Stimulated activated memory B cell treated with anti-CD40 and anti-IgM and Interleukin-4, amounts not matched to agents 10 μg/mL and 1 μg/mL and 100 μg/mL, for 72 hours (primary cell): ENCODE results near the gene WSCD2.
"Not testable (repeated sequence)": the region's sequence is repeated elsewhere in the genome, so short reads cannot be mapped to it uniquely, and the experiment has no call there.

Experiments
- ATAC-seq: fragments of 150-1000 bp; cut with Tn5 transposase; 2 replicates; pipeline ENCODE4 v1.10.0; 2021
- H3K27ac Mint-ChIP-seq: one replicate; pipeline ENCODE4 v1.8.0; 2022; ENCODE audit warnings: mild to moderate bottlenecking, mixed read lengths
- H3K27me3 Mint-ChIP-seq: one replicate; pipeline ENCODE4 v1.8.0; 2022; ENCODE audit warnings: mixed read lengths
- H3K36me3 Mint-ChIP-seq: one replicate; pipeline ENCODE4 v1.8.0; 2022; ENCODE audit warnings: mixed read lengths
- H3K4me1 Mint-ChIP-seq: one replicate; pipeline ENCODE4 v1.8.0; 2022; ENCODE audit warnings: mixed read lengths
- H3K4me3 Mint-ChIP-seq: one replicate; pipeline ENCODE4 v1.8.0; 2022; ENCODE audit warnings: mild to moderate bottlenecking, moderate library complexity, mixed read lengths
- H3K9me3 Mint-ChIP-seq: one replicate; pipeline ENCODE4 v1.8.0; 2022; ENCODE audit warnings: mixed read lengths

The WSCD2 gene

GRCh38 chr12:108201808-108202207, 72.7 kb downstream of the WSCD2 start:
- H3K9me3 Mint-ChIP-seq, result peaks cover 3% of the 10 kb centered on the region
- no peak for ATAC-seq
- H3K4me1 Mint-ChIP-seq, result no peaks in the 10 kb centered on the region
- H3K27me3 Mint-ChIP-seq, result peaks cover 17% of the 10 kb centered on the region
- no peak overlapping the region for H3K27ac Mint-ChIP-seq
- no peak overlapping the region for H3K4me3 Mint-ChIP-seq
- no peaks in the 10 kb centered on the region for H3K36me3 Mint-ChIP-seq

GRCh38 chr12:108204117-108204987, 75.3 kb downstream of the WSCD2 start:
- Mint-ChIP-seq H3K9me3 (peaks cover 3% of the 10 kb centered on the region), H3K27ac (no peak overlapping the region), H3K4me3 (no peak overlapping the region), H3K4me1 (no peaks in the 10 kb centered on the region), H3K36me3 (no peaks in the 10 kb centered on the region), H3K27me3 (peaks cover 17% of the 10 kb centered on the region)
- no peak for ATAC-seq

- Mint-ChIP-seq H3K36me3 (peaks cover 6% of the 10 kb centered on the region), H3K9me3 (peaks cover 3% of the 10 kb centered on the region), H3K4me1 (no peaks in the 10 kb centered on the region), H3K4me3 (no peak overlapping the region), H3K27ac (no peak overlapping the region), H3K27me3 (peaks cover 30% of the 10 kb centered on the region)
- ATAC-seq, result no peak
Measured at GRCh38 chr12:108205864-108206263, 76.8 kb downstream of the WSCD2 start.

- peaks cover 3% of the 10 kb centered on the region for H3K9me3 Mint-ChIP-seq
- peaks cover 34% of the 10 kb centered on the region for H3K27me3 Mint-ChIP-seq
- peaks cover 6% of the 10 kb centered on the region for H3K36me3 Mint-ChIP-seq
- H3K4me1 Mint-ChIP-seq, result no peaks in the 10 kb centered on the region
- H3K4me3 Mint-ChIP-seq, result no peak overlapping the region
- H3K27ac Mint-ChIP-seq, result no peak overlapping the region
- ATAC-seq, result no peak
Measured at GRCh38 chr12:108207791-108208730, 79.0 kb downstream of the WSCD2 start.

GRCh38 chr12:108210001-108210400, 80.9 kb downstream of the WSCD2 start:
- peak; percentile 27 for ATAC-seq
- no peak overlapping the region for H3K4me3 Mint-ChIP-seq
- H3K9me3 Mint-ChIP-seq, result no peaks in the 10 kb centered on the region
- no peak overlapping the region for H3K27ac Mint-ChIP-seq
- no peaks in the 10 kb centered on the region for H3K4me1 Mint-ChIP-seq
- peaks cover 6% of the 10 kb centered on the region for H3K36me3 Mint-ChIP-seq
- peaks cover 26% of the 10 kb centered on the region for H3K27me3 Mint-ChIP-seq

- no peak for ATAC-seq
- no peaks in the 10 kb centered on the region for H3K4me1 Mint-ChIP-seq
- H3K36me3 Mint-ChIP-seq, result peaks cover 6% of the 10 kb centered on the region
- H3K4me3 Mint-ChIP-seq, result no peak overlapping the region
- no peak overlapping the region for H3K27ac Mint-ChIP-seq
- peaks cover 26% of the 10 kb centered on the region for H3K27me3 Mint-ChIP-seq
- H3K9me3 Mint-ChIP-seq, result no peaks in the 10 kb centered on the region
Measured at GRCh38 chr12:108211157-108211556, 82.1 kb downstream of the WSCD2 start.

- Mint-ChIP-seq H3K9me3 (no peaks in the 10 kb centered on the region), H3K4me3 (no peak overlapping the region), H3K27ac (no peak overlapping the region), H3K36me3 (peaks cover 6% of the 10 kb centered on the region), H3K4me1 (no peaks in the 10 kb centered on the region), H3K27me3 (peaks cover 26% of the 10 kb centered on the region)
- ATAC-seq, result no peak
Measured at GRCh38 chr12:108213871-108214445, 84.9 kb downstream of the WSCD2 start.

GRCh38 chr12:108214486-108214885, 85.4 kb downstream of the WSCD2 start:
- peaks cover 6% of the 10 kb centered on the region for H3K36me3 Mint-ChIP-seq
- no peak overlapping the region for H3K4me3 Mint-ChIP-seq
- H3K27ac Mint-ChIP-seq, result no peak overlapping the region
- peaks cover 26% of the 10 kb centered on the region for H3K27me3 Mint-ChIP-seq
- ATAC-seq, result no peak
- no peaks in the 10 kb centered on the region for H3K4me1 Mint-ChIP-seq
- H3K9me3 Mint-ChIP-seq, result no peaks in the 10 kb centered on the region

GRCh38 chr12:108215458-108215857, 86.4 kb downstream of the WSCD2 start:
- no peak overlapping the region for H3K4me3 Mint-ChIP-seq
- H3K4me1 Mint-ChIP-seq, result no peaks in the 10 kb centered on the region
- H3K9me3 Mint-ChIP-seq, result no peaks in the 10 kb centered on the region
- H3K36me3 Mint-ChIP-seq, result peaks cover 2% of the 10 kb centered on the region
- no peak for ATAC-seq
- H3K27me3 Mint-ChIP-seq, result peaks cover 17% of the 10 kb centered on the region
- H3K27ac Mint-ChIP-seq, result no peak overlapping the region

- H3K27ac Mint-ChIP-seq, result no peak overlapping the region
- no peaks in the 10 kb centered on the region for H3K9me3 Mint-ChIP-seq
- ATAC-seq, result no peak
- H3K4me3 Mint-ChIP-seq, result no peak overlapping the region
- H3K4me1 Mint-ChIP-seq, result no peaks in the 10 kb centered on the region
- no peaks in the 10 kb centered on the region for H3K27me3 Mint-ChIP-seq
- H3K36me3 Mint-ChIP-seq, result no peaks in the 10 kb centered on the region
Measured at GRCh38 chr12:108218921-108219320, 89.8 kb downstream of the WSCD2 start.

- H3K36me3 Mint-ChIP-seq, result peaks cover 15% of the 10 kb centered on the region
- not testable (repeated sequence) for H3K27me3 Mint-ChIP-seq, H3K9me3 Mint-ChIP-seq, H3K4me3 Mint-ChIP-seq, H3K27ac Mint-ChIP-seq, ATAC-seq, H3K4me1 Mint-ChIP-seq
Measured at GRCh38 chr12:108225101-108225500, 96.0 kb downstream of the WSCD2 start.

- Mint-ChIP-seq H3K36me3 (peaks cover 15% of the 10 kb centered on the region), H3K27ac (no peak overlapping the region), H3K9me3 (peaks cover 7% of the 10 kb centered on the region), H3K27me3 (peaks cover 9% of the 10 kb centered on the region), H3K4me3 (no peak overlapping the region), H3K4me1 (no peaks in the 10 kb centered on the region)
- ATAC-seq, result no peak
Measured at GRCh38 chr12:108226866-108227265, 97.8 kb downstream of the WSCD2 start.

GRCh38 chr12:108228746-108229145, 99.7 kb downstream of the WSCD2 start:
- Mint-ChIP-seq H3K27ac (no peak overlapping the region), H3K4me1 (no peaks in the 10 kb centered on the region), H3K4me3 (no peak overlapping the region), H3K9me3 (peaks cover 7% of the 10 kb centered on the region), H3K36me3 (peaks cover 15% of the 10 kb centered on the region), H3K27me3 (peaks cover 9% of the 10 kb centered on the region)
- ATAC-seq, result no peak

GRCh38 chr12:108231109-108231905, 102.2 kb downstream of the WSCD2 start:
- Mint-ChIP-seq H3K36me3 (peaks cover 7% of the 10 kb centered on the region), H3K9me3 (peaks cover 4% of the 10 kb centered on the region), H3K4me1 (no peaks in the 10 kb centered on the region), H3K4me3 (no peak overlapping the region), H3K27ac (no peak overlapping the region), H3K27me3 (peaks cover 13% of the 10 kb centered on the region)
- no peak for ATAC-seq
